A549 (cell line): ENCODE data around the gene ADGRL3.

Experiments used
- CTCF ChIP-seq: fragments of >200 bp; sonication (Bioruptor Twin); formaldehyde crosslinking; IDR thresholded peaks from 3 replicates; pipeline ENCODE4 v1.5.1; 2016
- EHMT2 ChIP-seq: fragments of 200-600 bp; sonication (generic); IDR thresholded peaks from 2 replicates; pipeline ENCODE4 v1.6.1; 2016; ENCODE audit warnings: antibody characterized with exemption, low read depth, mild to moderate bottlenecking, moderate library complexity
- MAX ChIP-seq: IDR thresholded peaks from 2 replicates; pipeline ENCODE4 v1.6.1; 2012

DNA sequence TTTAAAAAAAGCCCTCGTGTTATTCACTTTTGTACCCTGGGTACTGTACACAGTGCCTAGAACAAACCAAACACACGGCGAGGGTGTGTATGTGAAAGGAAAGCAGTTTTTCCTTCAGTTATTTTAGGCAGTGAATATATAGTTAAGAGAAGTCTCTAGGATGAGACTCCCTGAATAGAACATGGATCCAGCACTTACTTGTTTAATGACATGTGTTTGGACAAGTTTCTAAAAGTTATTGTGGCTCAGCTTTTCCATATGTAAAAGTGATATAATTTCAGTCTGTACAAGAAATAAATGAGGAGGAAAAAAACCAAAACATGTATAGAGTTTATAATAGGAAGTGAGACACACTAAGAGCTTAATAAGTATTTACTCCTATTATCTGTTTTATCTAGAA, 273.2 kb downstream of the ADGRL3 start:
- TF ChIP-seq CTCF = no peak
- TF ChIP-seq MAX = no peak
- TF ChIP-seq EHMT2 = no peak
